BE2C (cell line): Measurements from ENCODE around the gene HMG20A.

Source experiments
- DNase-seq: peaks from one replicate; pipeline ENCODE4 v3.0.0-alpha.2; 2020
- H3K27me3 ChIP-seq: fragments of 250-450 bp; sonication (Bioruptor Pico); 2 replicates; pipeline ENCODE4 v1.5.1; 2020; ENCODE audit warnings: mild to moderate bottlenecking
- H3K36me3 ChIP-seq: fragments of 250-450 bp; sonication (Bioruptor Pico); 2 replicates; pipeline ENCODE4 v1.5.1; 2020; ENCODE audit warnings: mild to moderate bottlenecking
- H3K4me1 ChIP-seq: fragments of 250-450 bp; sonication (Bioruptor Pico); 2 replicates; pipeline ENCODE4 v1.5.1; 2020
- H3K4me3 ChIP-seq: 2 replicates; pipeline ENCODE4 v1.5.1; 2011; ENCODE audit warnings: low read depth, low read length
- H3K9me3 ChIP-seq: fragments of 250-450 bp; sonication (Bioruptor Pico); 2 replicates; pipeline ENCODE4 v1.5.1; 2020
- CTCF ChIP-seq: IDR thresholded peaks from 2 replicates; pipeline ENCODE4 v1.5.1; 2012; ENCODE audit warnings: mild to moderate bottlenecking, low read depth, low read length

HMG20A gene

GRCh38 chr15:77532067-77532710 is 111.5 kb downstream of the HMG20A start:
- Histone ChIP-seq H3K9me3 (no peaks in the 10 kb centered on the region), H3K36me3 (no peaks in the 10 kb centered on the region), H3K27me3 (no peaks in the 10 kb centered on the region), H3K4me1 (peaks cover 13% of the 10 kb centered on the region), H3K4me3 (no peak overlapping the region)
- no peak for DNase-seq
- TF ChIP-seq CTCF: no peak

GRCh38 chr15:77532846-77533245 is 112.2 kb downstream of the HMG20A start:
- no peaks in the 10 kb centered on the region for H3K36me3 ChIP-seq
- no peak for TF ChIP-seq CTCF
- no peaks in the 10 kb centered on the region for H3K27me3 ChIP-seq
- no peaks in the 10 kb centered on the region for H3K9me3 ChIP-seq
- H3K4me1 ChIP-seq: peaks cover 7% of the 10 kb centered on the region
- no peak overlapping the region for H3K4me3 ChIP-seq
- DNase-seq: no peak

- TF ChIP-seq CTCF: no peak
- Histone ChIP-seq H3K36me3 (no peaks in the 10 kb centered on the region), H3K4me1 (no peaks in the 10 kb centered on the region), H3K9me3 (no peaks in the 10 kb centered on the region), H3K4me3 (no peak overlapping the region), H3K27me3 (no peaks in the 10 kb centered on the region)
- no peak for DNase-seq
Measured at GRCh38 chr15:77533578-77534430, 113.1 kb downstream of the HMG20A start.
